ENCODE results near the gene CLEC18B.
"Not testable (repeated sequence)": the region's sequence is repeated elsewhere in the genome, so short reads cannot be mapped to it uniquely, and the experiment has no call there.

The CLEC18B gene

GRCh38 chr16:74396521-74397017 is 24.7 kb downstream of the CLEC18B start:
- DNase-seq (ENCODE audit: low spot score); in situ Hi-C loops (cut with MboI; ENCODE audit: low sequenced_read_pairs, unreplicated experiment): not testable (repeated sequence)

- DNase-seq (ENCODE audit: low spot score); in situ Hi-C loops (cut with MboI; ENCODE audit: low sequenced_read_pairs, unreplicated experiment): not testable (repeated sequence)
Observed at GRCh38 chr16:74394604-74395003, 26.7 kb downstream of the CLEC18B start.

- in situ Hi-C loops (cut with MboI; ENCODE audit: low sequenced_read_pairs, unreplicated experiment); DNase-seq (ENCODE audit: low spot score): not testable (repeated sequence)
Observed at GRCh38 chr16:74394131-74394530, 27.1 kb downstream of the CLEC18B start.

GRCh38 chr16:74391454-74392050 is 29.7 kb downstream of the CLEC18B start:
- in situ Hi-C loops (cut with MboI; ENCODE audit: low sequenced_read_pairs, unreplicated experiment); DNase-seq (ENCODE audit: low spot score): not testable (repeated sequence)

- in situ Hi-C loops (cut with MboI; ENCODE audit: low sequenced_read_pairs, unreplicated experiment); DNase-seq (ENCODE audit: low spot score): not testable (repeated sequence)
Observed at GRCh38 chr16:74382339-74383034, 38.8 kb downstream of the CLEC18B start.

- in situ Hi-C loops (cut with MboI; ENCODE audit: low sequenced_read_pairs, unreplicated experiment); DNase-seq (ENCODE audit: low spot score): not testable (repeated sequence)
Observed at GRCh38 chr16:74373847-74374184, 47.5 kb downstream of the CLEC18B start.

- no peak for TF ChIP-seq CTCF (IDR thresholded peaks at IDR 0.05; ENCODE audit: borderline replicate concordance, control extremely low read depth, extremely low read depth, insufficient read depth, missing control alignments)
- DNase-seq (ENCODE audit: low spot score) = peak; percentile 37
- in situ Hi-C loops (cut with MboI; ENCODE audit: low sequenced_read_pairs, unreplicated experiment) = no loop called here
Observed at GRCh38 chr16:74372953-74373846, 48.1 kb downstream of the CLEC18B start.

GRCh38 chr16:74372369-74372768 is 48.9 kb downstream of the CLEC18B start:
- in situ Hi-C loops (cut with MboI; ENCODE audit: low sequenced_read_pairs, unreplicated experiment) = no loop called here
- DNase-seq (ENCODE audit: low spot score) = peak; percentile 38
- TF ChIP-seq CTCF (IDR thresholded peaks at IDR 0.05; ENCODE audit: borderline replicate concordance, control extremely low read depth, extremely low read depth, insufficient read depth, missing control alignments) = no peak

- peak; percentile 3 for DNase-seq (ENCODE audit: low spot score)
- in situ Hi-C loops (cut with MboI; ENCODE audit: low sequenced_read_pairs, unreplicated experiment) = not testable (repeated sequence)
Observed at GRCh38 chr16:74370338-74371135, 50.7 kb downstream of the CLEC18B start.

- in situ Hi-C loops (cut with MboI; ENCODE audit: low sequenced_read_pairs, unreplicated experiment) = not testable (repeated sequence)
- DNase-seq (ENCODE audit: low spot score) = peak; percentile 98
Observed at GRCh38 chr16:74368002-74368911, 53.0 kb downstream of the CLEC18B start.

GRCh38 chr16:74367469-74368001 is 53.7 kb downstream of the CLEC18B start:
- in situ Hi-C loops (cut with MboI; ENCODE audit: low sequenced_read_pairs, unreplicated experiment) = not testable (repeated sequence)

GRCh38 chr16:74361646-74362610 is 59.4 kb downstream of the CLEC18B start:
- DNase-seq (ENCODE audit: low spot score) = peak; percentile 6
- in situ Hi-C loops (cut with MboI; ENCODE audit: low sequenced_read_pairs, unreplicated experiment) = not testable (repeated sequence)

More at GRCh38 chr16:74367469-74368001, 53.7 kb downstream of the CLEC18B start:
- DNase-seq (ENCODE audit: low spot score) = peak; percentile 56
